GM18507 (cell line): ENCODE results near the gene RGS8.

ENCODE experiments used
- DNase-seq: peaks from one replicate; pipeline ENCODE4 v3.0.0; 2011; ENCODE audit warnings: low read depth; ENCODE audit not compliant: insufficient read length; ENCODE audit errors: extremely low spot score
- FAIRE-seq: peaks from 2 replicates; lab custom pipeline; 2011; peaks lifted over from hg19 to GRCh38; lab: Jason Lieb, UNC

The RGS8 gene

GRCh38 chr1:182684116-182684828, at the start of gene RGS8:
Gene RGS8 (minus strand): TSS chr1:182684587. CDS start chr1:182669649, 14,938 bp downstream.
- DNase-seq (no peak), FAIRE-seq (no peak)

- FAIRE-seq (no peak), DNase-seq (no peak)
Observed at GRCh38 chr1:182731852-182732575, 47.6 kb upstream of the RGS8 start.

GRCh38 chr1:182726912-182727311, 42.5 kb upstream of the RGS8 start:
- no peak for FAIRE-seq

GRCh38 chr1:182725259-182726255, 41.2 kb upstream of the RGS8 start:
- FAIRE-seq (no peak), DNase-seq (no peak)

More at GRCh38 chr1:182726912-182727311, 42.5 kb upstream of the RGS8 start:
- no peak for DNase-seq

- DNase-seq (no peak), FAIRE-seq (no peak)
Observed at GRCh38 chr1:182724215-182724614, 39.8 kb upstream of the RGS8 start.

- no peak for FAIRE-seq
- no peak for DNase-seq
Observed at GRCh38 chr1:182723200-182723599, 38.8 kb upstream of the RGS8 start.

GRCh38 chr1:182721525-182721924, 37.1 kb upstream of the RGS8 start:
- no peak for DNase-seq
- FAIRE-seq: no peak

GRCh38 chr1:182720463-182720862, 36.1 kb upstream of the RGS8 start:
- FAIRE-seq (no peak), DNase-seq (no peak)

GRCh38 chr1:182719553-182719952, 35.2 kb upstream of the RGS8 start:
- DNase-seq (no peak), FAIRE-seq (no peak)

GRCh38 chr1:182718311-182718710, 33.9 kb upstream of the RGS8 start:
- FAIRE-seq: no peak
- DNase-seq: no peak

GRCh38 chr1:182716740-182717720, 32.6 kb upstream of the RGS8 start:
- peak; percentile 70 for FAIRE-seq
- DNase-seq: no peak

GRCh38 chr1:182715531-182715930, 31.1 kb upstream of the RGS8 start:
- no peak for FAIRE-seq
- DNase-seq: no peak

- FAIRE-seq (no peak), DNase-seq (no peak)
Observed at GRCh38 chr1:182714546-182714945, 30.2 kb upstream of the RGS8 start.

- FAIRE-seq (no peak), DNase-seq (no peak)
Observed at GRCh38 chr1:182713939-182714338, 29.6 kb upstream of the RGS8 start.

- no peak for FAIRE-seq
- no peak for DNase-seq
Observed at GRCh38 chr1:182713492-182713891, 29.1 kb upstream of the RGS8 start.

- DNase-seq (no peak), FAIRE-seq (no peak)
Observed at GRCh38 chr1:182709855-182710254, 25.5 kb upstream of the RGS8 start.

GRCh38 chr1:182709225-182709764, 24.9 kb upstream of the RGS8 start:
- DNase-seq: no peak
- FAIRE-seq: no peak

GRCh38 chr1:182707122-182707521, 22.7 kb upstream of the RGS8 start:
- FAIRE-seq (no peak), DNase-seq (no peak)

GRCh38 chr1:182704677-182705076, 20.3 kb upstream of the RGS8 start:
- DNase-seq (no peak), FAIRE-seq (no peak)
